Measurements from ENCODE around the gene TRAM2. TPM values are rescaled to one million over a fixed set of nuclear protein-coding genes. Genes with fewer than 3 reads are reported as not detected.

The TRAM2 gene
- total RNA-seq, 1 experiment from 2014 or later: 13.4 TPM

DNA sequence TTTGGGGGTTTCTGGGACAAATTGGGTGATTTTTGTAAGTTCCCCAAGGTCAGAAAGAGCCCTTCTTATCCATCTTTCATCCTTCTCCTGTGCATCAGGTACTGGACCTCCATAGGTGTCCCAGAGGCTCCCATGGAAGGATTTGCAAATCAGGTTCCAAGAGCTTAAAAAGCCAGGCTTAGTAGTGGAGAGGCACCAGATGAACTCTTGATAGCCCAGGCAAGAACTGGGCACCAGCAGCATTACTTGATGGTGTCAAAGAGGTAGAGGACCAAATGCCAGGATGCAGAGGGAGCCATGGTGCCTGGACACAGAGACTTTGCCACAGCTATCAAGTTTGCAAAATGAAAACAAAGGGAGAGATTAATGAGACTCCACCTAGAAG, 20.9 kb upstream of the TRAM2 start (continued):
- TF ChIP-seq, protein P1, sequence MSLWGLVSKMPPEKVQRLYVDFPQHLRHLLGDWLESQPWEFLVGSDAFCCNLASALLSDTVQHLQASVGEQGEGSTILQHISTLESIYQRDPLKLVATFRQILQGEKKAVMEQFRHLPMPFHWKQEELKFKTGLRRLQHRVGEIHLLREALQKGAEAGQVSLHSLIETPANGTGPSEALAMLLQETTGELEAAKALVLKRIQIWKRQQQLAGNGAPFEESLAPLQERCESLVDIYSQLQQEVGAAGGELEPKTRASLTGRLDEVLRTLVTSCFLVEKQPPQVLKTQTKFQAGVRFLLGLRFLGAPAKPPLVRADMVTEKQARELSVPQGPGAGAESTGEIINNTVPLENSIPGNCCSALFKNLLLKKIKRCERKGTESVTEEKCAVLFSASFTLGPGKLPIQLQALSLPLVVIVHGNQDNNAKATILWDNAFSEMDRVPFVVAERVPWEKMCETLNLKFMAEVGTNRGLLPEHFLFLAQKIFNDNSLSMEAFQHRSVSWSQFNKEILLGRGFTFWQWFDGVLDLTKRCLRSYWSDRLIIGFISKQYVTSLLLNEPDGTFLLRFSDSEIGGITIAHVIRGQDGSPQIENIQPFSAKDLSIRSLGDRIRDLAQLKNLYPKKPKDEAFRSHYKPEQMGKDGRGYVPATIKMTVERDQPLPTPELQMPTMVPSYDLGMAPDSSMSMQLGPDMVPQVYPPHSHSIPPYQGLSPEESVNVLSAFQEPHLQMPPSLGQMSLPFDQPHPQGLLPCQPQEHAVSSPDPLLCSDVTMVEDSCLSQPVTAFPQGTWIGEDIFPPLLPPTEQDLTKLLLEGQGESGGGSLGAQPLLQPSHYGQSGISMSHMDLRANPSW (CRISPR knock-in tag; conservative IDR thresholded peaks at IDR 0.05; ENCODE audit: low read depth): no peak
- TF ChIP-seq, protein P2, sequence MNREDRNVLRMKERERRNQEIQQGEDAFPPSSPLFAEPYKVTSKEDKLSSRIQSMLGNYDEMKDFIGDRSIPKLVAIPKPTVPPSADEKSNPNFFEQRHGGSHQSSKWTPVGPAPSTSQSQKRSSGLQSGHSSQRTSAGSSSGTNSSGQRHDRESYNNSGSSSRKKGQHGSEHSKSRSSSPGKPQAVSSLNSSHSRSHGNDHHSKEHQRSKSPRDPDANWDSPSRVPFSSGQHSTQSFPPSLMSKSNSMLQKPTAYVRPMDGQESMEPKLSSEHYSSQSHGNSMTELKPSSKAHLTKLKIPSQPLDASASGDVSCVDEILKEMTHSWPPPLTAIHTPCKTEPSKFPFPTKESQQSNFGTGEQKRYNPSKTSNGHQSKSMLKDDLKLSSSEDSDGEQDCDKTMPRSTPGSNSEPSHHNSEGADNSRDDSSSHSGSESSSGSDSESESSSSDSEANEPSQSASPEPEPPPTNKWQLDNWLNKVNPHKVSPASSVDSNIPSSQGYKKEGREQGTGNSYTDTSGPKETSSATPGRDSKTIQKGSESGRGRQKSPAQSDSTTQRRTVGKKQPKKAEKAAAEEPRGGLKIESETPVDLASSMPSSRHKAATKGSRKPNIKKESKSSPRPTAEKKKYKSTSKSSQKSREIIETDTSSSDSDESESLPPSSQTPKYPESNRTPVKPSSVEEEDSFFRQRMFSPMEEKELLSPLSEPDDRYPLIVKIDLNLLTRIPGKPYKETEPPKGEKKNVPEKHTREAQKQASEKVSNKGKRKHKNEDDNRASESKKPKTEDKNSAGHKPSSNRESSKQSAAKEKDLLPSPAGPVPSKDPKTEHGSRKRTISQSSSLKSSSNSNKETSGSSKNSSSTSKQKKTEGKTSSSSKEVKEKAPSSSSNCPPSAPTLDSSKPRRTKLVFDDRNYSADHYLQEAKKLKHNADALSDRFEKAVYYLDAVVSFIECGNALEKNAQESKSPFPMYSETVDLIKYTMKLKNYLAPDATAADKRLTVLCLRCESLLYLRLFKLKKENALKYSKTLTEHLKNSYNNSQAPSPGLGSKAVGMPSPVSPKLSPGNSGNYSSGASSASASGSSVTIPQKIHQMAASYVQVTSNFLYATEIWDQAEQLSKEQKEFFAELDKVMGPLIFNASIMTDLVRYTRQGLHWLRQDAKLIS (CRISPR knock-in tag; IDR thresholded peaks at IDR 0.05; ENCODE audit: borderline replicate concordance): no peak
- TF ChIP-seq GABPB1 (CRISPR knock-in tag; IDR thresholded peaks at IDR 0.05): no peak
- TF ChIP-seq NFYB (CRISPR knock-in tag; conservative IDR thresholded peaks at IDR 0.05; ENCODE audit: low read depth): no peak
- TF ChIP-seq, protein P3, sequence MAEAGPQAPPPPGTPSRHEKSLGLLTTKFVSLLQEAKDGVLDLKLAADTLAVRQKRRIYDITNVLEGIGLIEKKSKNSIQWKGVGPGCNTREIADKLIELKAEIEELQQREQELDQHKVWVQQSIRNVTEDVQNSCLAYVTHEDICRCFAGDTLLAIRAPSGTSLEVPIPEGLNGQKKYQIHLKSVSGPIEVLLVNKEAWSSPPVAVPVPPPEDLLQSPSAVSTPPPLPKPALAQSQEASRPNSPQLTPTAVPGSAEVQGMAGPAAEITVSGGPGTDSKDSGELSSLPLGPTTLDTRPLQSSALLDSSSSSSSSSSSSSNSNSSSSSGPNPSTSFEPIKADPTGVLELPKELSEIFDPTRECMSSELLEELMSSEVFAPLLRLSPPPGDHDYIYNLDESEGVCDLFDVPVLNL (CRISPR knock-in tag; IDR thresholded peaks at IDR 0.05; ENCODE audit: borderline replicate concordance, low read depth): no peak

DNA sequence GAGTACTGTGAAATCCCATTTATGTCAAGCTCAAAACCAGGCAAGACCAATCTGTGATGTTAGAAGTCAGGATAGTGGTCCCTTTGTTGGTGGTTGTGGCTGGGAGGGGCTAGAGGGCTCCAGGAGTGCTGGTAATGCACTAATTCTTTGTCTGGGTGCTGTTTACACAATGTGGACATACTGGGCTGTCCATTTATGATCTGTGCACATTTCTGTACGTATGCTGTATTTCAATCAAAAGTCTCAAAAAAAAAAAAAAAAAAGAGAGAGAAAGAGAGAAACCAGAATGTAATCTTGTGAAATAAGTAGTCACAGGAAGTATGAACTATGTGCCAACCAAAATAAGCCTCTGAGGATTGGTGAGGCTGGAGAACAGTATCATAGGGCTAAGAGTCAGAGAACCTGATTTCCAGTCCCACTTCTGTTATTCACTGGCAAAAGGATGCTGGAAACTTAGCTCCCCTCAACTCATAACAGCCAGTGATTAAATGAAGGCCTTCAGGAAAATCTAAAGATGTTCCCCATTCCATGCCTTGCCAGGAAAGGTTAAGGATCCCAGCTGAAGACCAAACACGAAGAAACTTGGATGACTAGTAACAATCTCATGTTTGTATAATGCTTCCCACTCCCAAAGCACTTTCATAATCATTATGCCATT, 19.6 kb upstream of the TRAM2 start:
- CTCF ChIA-PET: interaction anchor here (0.8 to 3.5 kb wide), 5 partner anchors 20 to 189 kb away, joined by 3 to 17 read pairs (median 4); partner anchors contain the start of gene TRAM2
- Mint-ChIP-seq H3K4me1 (peaks cover 25% of the 10 kb centered on the region), H3K27ac (no peak overlapping the region), H3K9me3 (no peaks in the 10 kb centered on the region), H3K4me3 (no peak overlapping the region), H3K36me3 (no peaks in the 10 kb centered on the region), H3K27me3 (ENCODE audit: low read depth) (no peaks in the 10 kb centered on the region)
- no peak for TF ChIP-seq MXD4 (CRISPR knock-in tag; IDR thresholded peaks at IDR 0.05; ENCODE audit: borderline replicate concordance)
- TF ChIP-seq, protein P4, sequence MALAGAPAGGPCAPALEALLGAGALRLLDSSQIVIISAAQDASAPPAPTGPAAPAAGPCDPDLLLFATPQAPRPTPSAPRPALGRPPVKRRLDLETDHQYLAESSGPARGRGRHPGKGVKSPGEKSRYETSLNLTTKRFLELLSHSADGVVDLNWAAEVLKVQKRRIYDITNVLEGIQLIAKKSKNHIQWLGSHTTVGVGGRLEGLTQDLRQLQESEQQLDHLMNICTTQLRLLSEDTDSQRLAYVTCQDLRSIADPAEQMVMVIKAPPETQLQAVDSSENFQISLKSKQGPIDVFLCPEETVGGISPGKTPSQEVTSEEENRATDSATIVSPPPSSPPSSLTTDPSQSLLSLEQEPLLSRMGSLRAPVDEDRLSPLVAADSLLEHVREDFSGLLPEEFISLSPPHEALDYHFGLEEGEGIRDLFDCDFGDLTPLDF (CRISPR knock-in tag; IDR thresholded peaks at IDR 0.05): no peak
- TF ChIP-seq, protein P5, sequence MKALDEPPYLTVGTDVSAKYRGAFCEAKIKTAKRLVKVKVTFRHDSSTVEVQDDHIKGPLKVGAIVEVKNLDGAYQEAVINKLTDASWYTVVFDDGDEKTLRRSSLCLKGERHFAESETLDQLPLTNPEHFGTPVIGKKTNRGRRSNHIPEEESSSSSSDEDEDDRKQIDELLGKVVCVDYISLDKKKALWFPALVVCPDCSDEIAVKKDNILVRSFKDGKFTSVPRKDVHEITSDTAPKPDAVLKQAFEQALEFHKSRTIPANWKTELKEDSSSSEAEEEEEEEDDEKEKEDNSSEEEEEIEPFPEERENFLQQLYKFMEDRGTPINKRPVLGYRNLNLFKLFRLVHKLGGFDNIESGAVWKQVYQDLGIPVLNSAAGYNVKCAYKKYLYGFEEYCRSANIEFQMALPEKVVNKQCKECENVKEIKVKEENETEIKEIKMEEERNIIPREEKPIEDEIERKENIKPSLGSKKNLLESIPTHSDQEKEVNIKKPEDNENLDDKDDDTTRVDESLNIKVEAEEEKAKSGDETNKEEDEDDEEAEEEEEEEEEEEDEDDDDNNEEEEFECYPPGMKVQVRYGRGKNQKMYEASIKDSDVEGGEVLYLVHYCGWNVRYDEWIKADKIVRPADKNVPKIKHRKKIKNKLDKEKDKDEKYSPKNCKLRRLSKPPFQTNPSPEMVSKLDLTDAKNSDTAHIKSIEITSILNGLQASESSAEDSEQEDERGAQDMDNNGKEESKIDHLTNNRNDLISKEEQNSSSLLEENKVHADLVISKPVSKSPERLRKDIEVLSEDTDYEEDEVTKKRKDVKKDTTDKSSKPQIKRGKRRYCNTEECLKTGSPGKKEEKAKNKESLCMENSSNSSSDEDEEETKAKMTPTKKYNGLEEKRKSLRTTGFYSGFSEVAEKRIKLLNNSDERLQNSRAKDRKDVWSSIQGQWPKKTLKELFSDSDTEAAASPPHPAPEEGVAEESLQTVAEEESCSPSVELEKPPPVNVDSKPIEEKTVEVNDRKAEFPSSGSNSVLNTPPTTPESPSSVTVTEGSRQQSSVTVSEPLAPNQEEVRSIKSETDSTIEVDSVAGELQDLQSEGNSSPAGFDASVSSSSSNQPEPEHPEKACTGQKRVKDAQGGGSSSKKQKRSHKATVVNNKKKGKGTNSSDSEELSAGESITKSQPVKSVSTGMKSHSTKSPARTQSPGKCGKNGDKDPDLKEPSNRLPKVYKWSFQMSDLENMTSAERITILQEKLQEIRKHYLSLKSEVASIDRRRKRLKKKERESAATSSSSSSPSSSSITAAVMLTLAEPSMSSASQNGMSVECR (CRISPR knock-in tag; IDR thresholded peaks at IDR 0.05; ENCODE audit: borderline replicate concordance): no peak
- TF ChIP-seq NR2C2 (CRISPR knock-in tag; IDR thresholded peaks at IDR 0.05): no peak
- TF ChIP-seq, protein P6, sequence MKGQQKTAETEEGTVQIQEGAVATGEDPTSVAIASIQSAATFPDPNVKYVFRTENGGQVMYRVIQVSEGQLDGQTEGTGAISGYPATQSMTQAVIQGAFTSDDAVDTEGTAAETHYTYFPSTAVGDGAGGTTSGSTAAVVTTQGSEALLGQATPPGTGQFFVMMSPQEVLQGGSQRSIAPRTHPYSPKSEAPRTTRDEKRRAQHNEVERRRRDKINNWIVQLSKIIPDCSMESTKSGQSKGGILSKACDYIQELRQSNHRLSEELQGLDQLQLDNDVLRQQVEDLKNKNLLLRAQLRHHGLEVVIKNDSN (CRISPR knock-in tag; IDR thresholded peaks at IDR 0.05): no peak
- TF ChIP-seq FOXJ3 (CRISPR knock-in tag; IDR thresholded peaks at IDR 0.05; ENCODE audit: borderline replicate concordance): no peak
- no peak for TF ChIP-seq GTF2I (CRISPR knock-in tag; conservative IDR thresholded peaks at IDR 0.05)
- no peak for TF ChIP-seq ZNF416 (CRISPR knock-in tag; IDR thresholded peaks at IDR 0.05)
- no peak for TF ChIP-seq GRHL2 (CRISPR knock-in tag; IDR thresholded peaks at IDR 0.05; ENCODE audit: insufficient replicate concordance, severe bottlenecking)
- no peak for TF ChIP-seq PRRX2 (CRISPR knock-in tag; IDR thresholded peaks at IDR 0.05)
- TF ChIP-seq TEAD4 (CRISPR knock-in tag; IDR thresholded peaks at IDR 0.05): no peak
- TF ChIP-seq JAZF1 (CRISPR knock-in tag; IDR thresholded peaks at IDR 0.05): no peak
- DNase-seq (ENCODE audit: low spot score) (no peak), ATAC-seq (no peak)
- POLR2A ChIA-PET: no interaction called here
